OCI-LY1 (cell line): ENCODE results near the gene SYDE2.

Experiments
- H2AFZ ChIP-seq: fragments of 200-600 bp; sonication (generic), shearing (Covaris generic); 2 replicates; pipeline ENCODE4 v1.6.0; 2014; ENCODE audit warnings: antibody characterized with exemption, mild to moderate bottlenecking, low read length
- H3F3A ChIP-seq: fragments of 200-600 bp; sonication (generic), shearing (Covaris generic); 2 replicates; pipeline ENCODE4 v1.6.0; 2014; ENCODE audit warnings: mild to moderate bottlenecking, antibody characterized with exemption, low read length, moderate library complexity; ENCODE audit not compliant: insufficient read depth
- H3K27ac ChIP-seq: fragments of 200-600 bp; sonication (generic); 2 replicates; pipeline ENCODE4 v1.5.1; 2014; ENCODE audit warnings: low read length, mixed run types, mild to moderate bottlenecking, low read depth; ENCODE audit not compliant: poor library complexity, severe bottlenecking
- H3K27me3 ChIP-seq: fragments of 200-600 bp; sonication (generic); 2 replicates; pipeline ENCODE4 v1.6.0; 2014; ENCODE audit warnings: antibody characterized with exemption, mild to moderate bottlenecking, low read length, moderate library complexity; ENCODE audit not compliant: insufficient read depth
- H3K36me3 ChIP-seq: fragments of 200-600 bp; sonication (generic); 2 replicates; pipeline ENCODE4 v1.6.1; 2014; ENCODE audit warnings: mild to moderate bottlenecking, antibody characterized with exemption, low read length, moderate library complexity, mixed read lengths; ENCODE audit not compliant: insufficient read depth
- H3K4me1 ChIP-seq: fragments of 200-600 bp; sonication (generic); 2 replicates; pipeline ENCODE4 v1.5.1; 2014; ENCODE audit warnings: mild to moderate bottlenecking, low read length, moderate library complexity; ENCODE audit not compliant: insufficient read depth, severe bottlenecking
- H3K4me2 ChIP-seq: fragments of 200-600 bp; sonication (generic), shearing (Covaris generic); 2 replicates; pipeline ENCODE4 v1.6.1; 2014; ENCODE audit warnings: low read length
- H3K4me3 ChIP-seq: fragments of 200-600 bp; sonication (generic); 2 replicates; pipeline ENCODE4 v1.5.1; 2014; ENCODE audit warnings: low read length, low read depth, mild to moderate bottlenecking, mixed read lengths; ENCODE audit not compliant: poor library complexity, severe bottlenecking
- H3K79me2 ChIP-seq: fragments of 200-600 bp; shearing (Covaris generic); 2 replicates; pipeline ENCODE4 v1.6.1; 2016; ENCODE audit warnings: mixed run types, low read length, mixed read lengths; ENCODE audit not compliant: insufficient read depth
- H3K9ac ChIP-seq: fragments of 200-600 bp; sonication (generic), shearing (Covaris generic); 2 replicates; pipeline ENCODE4 v1.6.1; 2014; ENCODE audit warnings: mild to moderate bottlenecking, low read length, mixed read lengths
- H3K9me2 ChIP-seq: fragments of 200-600 bp; sonication (generic), shearing (Covaris generic); 2 replicates; pipeline ENCODE4 v1.6.1; 2014; ENCODE audit warnings: low read depth, mild to moderate bottlenecking, low read length, mixed read lengths
- H3K9me3 ChIP-seq: fragments of 200-600 bp; shearing (Covaris generic); 2 replicates; pipeline ENCODE4 v1.6.1; 2014; ENCODE audit warnings: low read length, mixed read lengths
- H4K20me1 ChIP-seq: fragments of 200-600 bp; sonication (generic), shearing (Covaris generic); 2 replicates; pipeline ENCODE4 v1.6.0; 2016; ENCODE audit warnings: mild to moderate bottlenecking, low read length; ENCODE audit not compliant: insufficient read depth
- EZH2 ChIP-seq: fragments of 200-600 bp; sonication (generic), shearing (Covaris generic); IDR thresholded peaks from 2 replicates; pipeline ENCODE4 v1.8.0; 2017; ENCODE audit warnings: borderline replicate concordance, mixed run types, mild to moderate bottlenecking, antibody characterized with exemption, low read length, moderate library complexity, mixed read lengths
- TF ChIP-seq, protein P1 (sequence below): fragments of 200-600 bp; sonication (generic), shearing (Covaris generic); IDR thresholded peaks from 2 replicates; pipeline ENCODE4 v1.5.1; 2017; ENCODE audit warnings: mild to moderate bottlenecking, antibody characterized with exemption, low read length, moderate library complexity, mixed read lengths

The SYDE2 gene

GRCh38 chr1:85214654-85215053, 13.8 kb upstream of the SYDE2 start:
- H3F3A ChIP-seq: no peaks in the 10 kb centered on the region
- no peak overlapping the region for H3K9ac ChIP-seq
- no peak for TF ChIP-seq EZH2
- TF ChIP-seq, protein P1, sequence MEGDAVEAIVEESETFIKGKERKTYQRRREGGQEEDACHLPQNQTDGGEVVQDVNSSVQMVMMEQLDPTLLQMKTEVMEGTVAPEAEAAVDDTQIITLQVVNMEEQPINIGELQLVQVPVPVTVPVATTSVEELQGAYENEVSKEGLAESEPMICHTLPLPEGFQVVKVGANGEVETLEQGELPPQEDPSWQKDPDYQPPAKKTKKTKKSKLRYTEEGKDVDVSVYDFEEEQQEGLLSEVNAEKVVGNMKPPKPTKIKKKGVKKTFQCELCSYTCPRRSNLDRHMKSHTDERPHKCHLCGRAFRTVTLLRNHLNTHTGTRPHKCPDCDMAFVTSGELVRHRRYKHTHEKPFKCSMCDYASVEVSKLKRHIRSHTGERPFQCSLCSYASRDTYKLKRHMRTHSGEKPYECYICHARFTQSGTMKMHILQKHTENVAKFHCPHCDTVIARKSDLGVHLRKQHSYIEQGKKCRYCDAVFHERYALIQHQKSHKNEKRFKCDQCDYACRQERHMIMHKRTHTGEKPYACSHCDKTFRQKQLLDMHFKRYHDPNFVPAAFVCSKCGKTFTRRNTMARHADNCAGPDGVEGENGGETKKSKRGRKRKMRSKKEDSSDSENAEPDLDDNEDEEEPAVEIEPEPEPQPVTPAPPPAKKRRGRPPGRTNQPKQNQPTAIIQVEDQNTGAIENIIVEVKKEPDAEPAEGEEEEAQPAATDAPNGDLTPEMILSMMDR: no peak
- no peak overlapping the region for H3K27ac ChIP-seq
- no peaks in the 10 kb centered on the region for H4K20me1 ChIP-seq
- no peak overlapping the region for H3K4me2 ChIP-seq
- H3K9me2 ChIP-seq: no peaks in the 10 kb centered on the region
- H2AFZ ChIP-seq: no peak overlapping the region
- H3K4me3 ChIP-seq: no peak overlapping the region
- no peaks in the 10 kb centered on the region for H3K36me3 ChIP-seq
- no peaks in the 10 kb centered on the region for H3K9me3 ChIP-seq
- H3K4me1 ChIP-seq: no peaks in the 10 kb centered on the region
- H3K79me2 ChIP-seq: no peaks in the 10 kb centered on the region
- H3K27me3 ChIP-seq: no peaks in the 10 kb centered on the region

- H3K9ac ChIP-seq: no peak overlapping the region
- H2AFZ ChIP-seq: no peak overlapping the region
- TF ChIP-seq, protein P1: no peak
- TF ChIP-seq EZH2: no peak
- H3K36me3 ChIP-seq: no peaks in the 10 kb centered on the region
- no peaks in the 10 kb centered on the region for H3K4me1 ChIP-seq
- no peaks in the 10 kb centered on the region for H3K79me2 ChIP-seq
- no peaks in the 10 kb centered on the region for H3K27me3 ChIP-seq
- H3K9me2 ChIP-seq: no peaks in the 10 kb centered on the region
- no peak overlapping the region for H3K27ac ChIP-seq
- H3K4me3 ChIP-seq: no peak overlapping the region
- H4K20me1 ChIP-seq: no peaks in the 10 kb centered on the region
- H3K9me3 ChIP-seq: no peaks in the 10 kb centered on the region
- H3F3A ChIP-seq: no peaks in the 10 kb centered on the region
- H3K4me2 ChIP-seq: no peak overlapping the region
Observed at GRCh38 chr1:85208488-85208887, 7.7 kb upstream of the SYDE2 start.

- Histone ChIP-seq H3K9me2 (no peaks in the 10 kb centered on the region), H2AFZ (no peak overlapping the region), H3K9ac (no peak overlapping the region), H3K4me2 (no peak overlapping the region), H3F3A (no peaks in the 10 kb centered on the region), H3K27ac (no peak overlapping the region), H3K27me3 (no peaks in the 10 kb centered on the region), H4K20me1 (no peaks in the 10 kb centered on the region), H3K4me1 (peaks cover 23% of the 10 kb centered on the region), H3K36me3 (no peaks in the 10 kb centered on the region), H3K79me2 (no peaks in the 10 kb centered on the region), H3K4me3 (no peak overlapping the region), H3K9me3 (no peaks in the 10 kb centered on the region)
- TF ChIP-seq EZH2: no peak
- TF ChIP-seq, protein P1: no peak
Observed at GRCh38 chr1:85203573-85204171, 2.9 kb upstream of the SYDE2 start.
